K562 treated with DMSO at 1 percent for 48 hours (cell line): Measurements from ENCODE around the gene PRPS2. TPM values are rescaled to one million over a fixed set of nuclear protein-coding genes. Genes with fewer than 3 reads are reported as not detected.

Source experiments
- total RNA-seq: library from RNA; unstranded; fragments of 300-600 nt; gene quantifications from 2 replicates; pipeline ENCODE4 v1.2.3, GENCODE V29; 2022; ENCODE audit warnings: low replicate concordance; ENCODE audit errors: extremely low read depth

Gene PRPS2
- not detected in 2 replicates for total RNA-seq

DNA sequence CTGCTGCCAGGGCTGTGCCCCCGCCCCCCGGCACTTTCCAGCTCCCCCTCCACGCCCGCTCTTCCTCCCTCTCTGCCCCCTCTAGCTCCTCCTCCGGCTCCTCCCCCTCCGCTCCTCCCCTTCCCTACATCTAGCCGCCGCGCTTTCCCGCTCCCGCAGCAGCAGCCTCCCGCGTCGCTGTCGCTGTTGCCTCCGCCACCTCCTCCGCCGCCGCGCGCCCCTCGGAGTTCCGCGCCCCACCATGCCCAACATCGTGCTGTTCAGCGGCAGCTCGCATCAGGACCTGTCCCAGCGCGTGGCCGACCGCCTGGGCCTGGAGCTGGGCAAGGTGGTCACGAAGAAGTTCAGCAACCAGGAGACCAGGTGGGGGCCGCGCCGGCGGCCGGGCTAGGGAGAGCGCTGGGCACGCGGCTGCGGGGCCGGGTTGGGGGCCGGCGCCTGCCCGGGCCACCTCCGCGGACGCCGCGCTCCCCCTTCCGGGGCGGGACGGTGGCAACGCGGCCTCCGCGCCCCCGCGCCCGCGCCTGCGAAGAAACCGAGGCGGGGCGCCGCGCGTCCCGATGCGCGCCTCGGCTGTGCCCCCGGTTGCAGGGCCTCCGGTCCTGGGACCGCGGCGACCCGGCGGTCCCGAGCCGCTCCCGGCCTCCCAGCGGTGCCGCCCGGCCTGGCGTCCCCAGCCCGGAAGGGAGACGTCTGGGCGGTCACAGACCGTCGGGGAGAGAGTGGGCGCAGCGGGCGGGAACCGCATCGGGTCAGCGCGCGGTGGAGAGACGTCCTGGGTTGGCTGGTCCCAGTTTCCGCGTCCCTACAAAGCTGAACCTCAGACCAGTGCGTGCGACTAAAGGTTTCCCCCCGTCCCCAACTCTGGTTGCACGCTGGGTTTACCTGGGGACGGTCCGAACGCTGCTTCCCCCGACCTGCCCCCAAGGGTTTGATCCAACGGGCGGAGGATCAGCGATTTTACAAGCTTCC, at the start of gene PRPS2:
TSS of gene PRPS2 (plus strand) at position 156 of the 972 bp plus-strand sequence. CDS start at position 242, 86 bp downstream.

DNA sequence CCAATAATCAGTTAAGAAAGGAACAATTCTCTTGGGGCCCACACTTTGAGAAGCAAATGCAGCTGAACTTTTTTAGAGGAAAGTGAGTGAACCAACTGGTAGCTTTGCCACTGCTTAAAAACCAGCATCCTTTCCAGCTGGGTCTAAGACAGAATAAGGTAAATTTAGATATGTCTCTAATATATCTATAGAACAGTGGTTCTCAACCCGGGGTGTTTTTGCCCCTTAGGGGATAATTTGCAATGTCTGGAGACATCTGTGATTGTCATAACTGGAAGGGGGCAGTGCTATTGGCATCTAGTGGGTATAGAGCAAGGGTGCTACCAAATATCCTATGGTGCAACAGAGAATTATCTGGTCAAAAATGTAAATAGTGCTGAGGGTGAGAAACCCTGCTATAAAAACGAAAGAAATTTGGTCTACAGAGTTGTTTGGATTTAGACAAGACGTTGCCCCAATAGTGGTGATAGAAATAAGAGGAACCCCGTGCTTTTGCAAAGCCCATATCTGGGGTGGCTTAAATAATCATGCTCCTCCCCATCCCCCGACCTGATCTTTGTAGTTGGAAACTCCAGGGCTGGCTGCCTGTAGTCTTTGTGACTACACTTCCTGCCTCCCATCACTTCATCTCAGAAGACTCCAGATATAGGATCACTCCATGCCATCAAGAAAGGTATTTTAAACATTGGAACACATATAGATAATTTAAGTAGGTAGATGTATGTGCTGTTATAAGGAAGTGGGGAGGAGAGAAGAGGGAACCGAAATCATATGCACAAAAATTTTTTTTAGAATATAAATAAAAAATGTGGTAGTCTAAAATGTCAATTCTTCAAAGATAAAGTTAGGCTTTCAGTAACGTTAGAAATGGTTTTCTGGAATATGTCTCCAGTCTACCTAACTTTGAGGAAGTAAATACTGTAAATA, 75.5 kb downstream of the PRPS2 start, which contains the start of gene TLR7:
TSS of gene TLR7 (plus strand) at position 622 of the 927 bp plus-strand sequence. CDS start 507 bp downstream, outside the sequence.

Other genes with a start within 250 kb of the PRPS2 start
- gene TLR7, start 75.7 kb downstream of the PRPS2 start, total RNA-seq = not detected in 2 replicates
- not detected in 2 replicates for gene TLR8, start 115.2 kb downstream of the PRPS2 start, total RNA-seq
- gene TMSB4X, start 183.7 kb downstream of the PRPS2 start, total RNA-seq = 3,184 and 3,226 TPM in 2 replicates